Liver (tissue), 9 donors: ENCODE results near the gene SERTAD3. TPM values are rescaled to one million over a fixed set of nuclear protein-coding genes. Genes with fewer than 3 reads are reported as not detected.

Experiments
- DNase-seq: peaks from one replicate; pipeline ENCODE4 v3.0.0-alpha.2; 2017; ENCODE audit warnings: low spot score
- H3K27ac ChIP-seq, 2 donors: one replicate each; pipeline ENCODE4 v1.7.0; 2013; ENCODE audit warnings: inconsistent platforms in 2 of 2, low read length in 2 of 2, control low read depth in 1 of 2, low read depth in 1 of 2, mild to moderate bottlenecking in 1 of 2
- H3K27me3 ChIP-seq, 4 donors: one replicate each; pipeline versions ENCODE4 v1.6.1 to v1.7.0; 2013; ENCODE audit warnings: low read length in 3 of 4, inconsistent platforms in 1 of 4, mild to moderate bottlenecking in 1 of 4, moderate library complexity in 1 of 4; ENCODE audit not compliant: control insufficient read depth in 4 of 4, insufficient read depth in 4 of 4
- H3K36me3 ChIP-seq, 4 donors: one replicate each; pipeline versions ENCODE4 v1.6.1 to v1.7.0; 2013; ENCODE audit warnings: low read length in 3 of 4, mild to moderate bottlenecking in 3 of 4, low read depth in 1 of 4, moderate library complexity in 1 of 4; ENCODE audit not compliant: control insufficient read depth in 4 of 4, insufficient read depth in 3 of 4
- H3K4me1 ChIP-seq, 4 donors: one replicate each; pipeline versions ENCODE4 v1.6.1 to v1.7.0; 2013; ENCODE audit warnings: low read length in 3 of 4, mild to moderate bottlenecking in 3 of 4, moderate library complexity in 1 of 4; ENCODE audit not compliant: control insufficient read depth in 4 of 4, insufficient read depth in 4 of 4
- H3K4me3 ChIP-seq, 3 donors: one replicate each; pipeline versions ENCODE4 v1.6.1 to v1.7.0; 2013; ENCODE audit warnings: low read length in 3 of 3, control low read depth in 1 of 3, low read depth in 1 of 3, mild to moderate bottlenecking in 1 of 3
- H3K9ac ChIP-seq, 2 donors: one replicate each; pipeline ENCODE4 v1.7.0; 2013; ENCODE audit warnings: low read length in 2 of 2, mild to moderate bottlenecking in 2 of 2, moderate library complexity in 2 of 2, control low read depth in 1 of 2, low read depth in 1 of 2
- H3K9me3 ChIP-seq, 4 donors: one replicate each; pipeline versions ENCODE4 v1.6.1 to v1.7.0; 2013; ENCODE audit warnings: low read length in 3 of 4; ENCODE audit not compliant: control insufficient read depth in 4 of 4
- CTCF ChIP-seq: fragments of 150-350 bp; IDR thresholded peaks from 2 replicates; pipeline ENCODE4 v1.5.1; 2017; ENCODE audit warnings: improper control_type of control experiment, low read depth, low read length; ENCODE audit not compliant: missing input control
- FOXA1 ChIP-seq: IDR thresholded peaks from 2 replicates; pipeline ENCODE4 v1.6.1; 2016; ENCODE audit warnings: antibody characterized with exemption
- FOXA2 ChIP-seq: IDR thresholded peaks from 2 replicates; pipeline ENCODE4 v1.6.1; 2016; ENCODE audit warnings: antibody characterized with exemption
- GABPA ChIP-seq, 2 donors: IDR thresholded peaks in 1 of 2; conservative IDR thresholded peaks in 1 of 2; 2 replicates each; pipeline ENCODE4 v1.6.1; 2016; ENCODE audit warnings: antibody characterized with exemption in 2 of 2, mild to moderate bottlenecking in 1 of 2, moderate library complexity in 1 of 2
- JUND ChIP-seq, 2 donors: IDR thresholded peaks; 2 replicates each; pipeline ENCODE4 v1.6.1; 2016; ENCODE audit warnings: antibody characterized with exemption in 2 of 2
- NR2F2 ChIP-seq: IDR thresholded peaks from 2 replicates; pipeline ENCODE4 v1.6.1; 2016; ENCODE audit warnings: antibody characterized with exemption
- RAD21 ChIP-seq, 2 donors: IDR thresholded peaks; 2 replicates each; pipeline ENCODE4 v1.6.1; 2016; ENCODE audit warnings: antibody characterized with exemption in 2 of 2, mild to moderate bottlenecking in 2 of 2
- REST ChIP-seq: IDR thresholded peaks from 2 replicates; pipeline ENCODE4 v1.6.1; 2016; ENCODE audit warnings: antibody characterized with exemption, mild to moderate bottlenecking
- RXRA ChIP-seq, 2 donors: IDR thresholded peaks; 2 replicates each; pipeline ENCODE4 v1.6.1; 2017 to 2018; ENCODE audit warnings: antibody characterized with exemption in 2 of 2, mild to moderate bottlenecking in 1 of 2
- SP1 ChIP-seq: IDR thresholded peaks from 2 replicates; pipeline ENCODE4 v1.6.1; 2018; ENCODE audit warnings: antibody characterized with exemption, mild to moderate bottlenecking
- TAF1 ChIP-seq: conservative IDR thresholded peaks from 2 replicates; pipeline ENCODE4 v1.6.1; 2016; ENCODE audit warnings: antibody characterized with exemption, mild to moderate bottlenecking
- YY1 ChIP-seq: IDR thresholded peaks from 2 replicates; pipeline ENCODE4 v1.6.1; 2016; ENCODE audit warnings: antibody characterized with exemption, mild to moderate bottlenecking
- WGBS: extraction: QIAGEN DNeasy Blood & Tissue Kit; methylation state at CpG from one replicate; pipeline ENCODE4 v1.1.7; 2013; 5-methylcytosine and 5-hydroxymethylcytosine counted together
- polyA plus RNA-seq, 2 donors: library from polyadenylated mRNA; stranded (reverse) in 1 of 2; unstranded in 1 of 2; fragments of 200-250 nt in 1 of 2; fragments of >200 nt in 1 of 2; fragmentation: Nextera tagmentation in 1 of 2; extraction: Ambion mirVana in 1 of 2; gene quantifications; one replicate each; pipeline versions ENCODE4 v1.2.1 to v1.2.3, GENCODE V29; 2013 to 2015
- total RNA-seq, 2 donors: library from RNA; depleted of rRNA; stranded (reverse); fragments of >200 nt; gene quantifications; one replicate each; pipeline ENCODE4 v1.2.3, GENCODE V29; 2014
- TF ChIP-seq, protein P1 (sequence below): IDR thresholded peaks from 2 replicates; pipeline ENCODE4 v1.6.1; 2016; ENCODE audit warnings: antibody characterized with exemption
- donor health status: healthy.
- donor health status: healthy.
- donor health status: healthy.
- donor health status: healthy.
- donor health status: healthy.

Gene SERTAD3
- total and polyA plus RNA-seq, 4 donors: 6.1 to 8.9 (median 6.9) TPM

GRCh38 chr19:40400559-40400958 is 43.6 kb downstream of the SERTAD3 start:
- Histone ChIP-seq H3K4me1 (peaks cover 4 to 7% (median 6%) of the 10 kb centered on the region in 4 donors), H3K36me3 (no peaks in the 10 kb centered on the region), H3K9ac (no peak overlapping the region), H3K27ac (no peak overlapping the region), H3K4me3 (no peak overlapping the region), H3K27me3 (no peaks in the 10 kb centered on the region), H3K9me3 (no peaks in the 10 kb centered on the region)
- TF ChIP-seq YY1 (no peak), NR2F2 (no peak), SP1 (no peak), FOXA2 (no peak), RAD21 (IDR thresholded peaks at IDR 0.05) (no peak), GABPA (IDR thresholded peaks at IDR 0.05 in 1 of 2, conservative IDR thresholded peaks at IDR 0.05 in 1 of 2) (no peak), FOXA1 (no peak), REST (no peak), CTCF (no peak), RXRA (IDR thresholded peaks at IDR 0.05) (no peak), TAF1 (no peak), JUND (IDR thresholded peaks at IDR 0.05) (no peak)
- TF ChIP-seq, protein P1, sequence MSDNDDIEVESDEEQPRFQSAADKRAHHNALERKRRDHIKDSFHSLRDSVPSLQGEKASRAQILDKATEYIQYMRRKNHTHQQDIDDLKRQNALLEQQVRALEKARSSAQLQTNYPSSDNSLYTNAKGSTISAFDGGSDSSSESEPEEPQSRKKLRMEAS: no peak
- no peak for DNase-seq
- 63% methylated on average over 3 of the region's 3 CpGs for WGBS

GRCh38 chr19:40398417-40399131 is 45.6 kb downstream of the SERTAD3 start:
- peaks cover 3 to 5% (median 4%) of the 10 kb centered on the region in 4 donors for H3K4me1 ChIP-seq
- no peaks in the 10 kb centered on the region for H3K36me3 ChIP-seq
- no peak overlapping the region for H3K27ac ChIP-seq
- DNase-seq: peak; percentile 60
- no peak overlapping the region for H3K4me3 ChIP-seq
- TF ChIP-seq REST: no peak
- TF ChIP-seq RAD21 (IDR thresholded peaks at IDR 0.05): no peak
- TF ChIP-seq JUND (IDR thresholded peaks at IDR 0.05): no peak
- no peak for TF ChIP-seq YY1
- WGBS: 52% methylated on average over 49 of the region's 49 CpGs
- no peak overlapping the region for H3K9ac ChIP-seq
- H3K27me3 ChIP-seq: no peaks in the 10 kb centered on the region
- H3K9me3 ChIP-seq: no peaks in the 10 kb centered on the region
